Hippocampal formation (tissue), 2 donors: Measurements from ENCODE around the gene SSNA1.

Experiments used
- DNase-seq, 2 donors: peaks; one replicate each; lab custom pipeline; 2025; lab: John Stamatoyannopoulos, UW

The SSNA1 gene

DNA sequence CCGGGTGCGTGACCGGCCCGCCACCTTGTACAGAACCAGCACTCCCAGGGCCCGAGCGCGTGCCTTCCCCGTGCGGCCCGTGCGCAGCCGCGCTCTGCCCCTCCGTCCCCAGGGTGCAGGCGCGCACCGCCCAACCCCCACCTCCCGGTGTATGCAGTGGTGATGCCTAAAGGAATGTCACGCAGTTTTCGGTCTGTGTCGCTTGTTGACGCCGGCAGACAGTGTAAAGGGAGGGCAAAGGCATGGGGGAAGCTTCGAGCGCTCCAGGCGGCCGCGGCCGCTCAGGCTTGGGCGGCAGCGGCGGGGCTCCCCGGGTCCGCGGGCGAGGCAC lies 19.9 kb upstream of the SSNA1 start:
- no peak for DNase-seq

DNA sequence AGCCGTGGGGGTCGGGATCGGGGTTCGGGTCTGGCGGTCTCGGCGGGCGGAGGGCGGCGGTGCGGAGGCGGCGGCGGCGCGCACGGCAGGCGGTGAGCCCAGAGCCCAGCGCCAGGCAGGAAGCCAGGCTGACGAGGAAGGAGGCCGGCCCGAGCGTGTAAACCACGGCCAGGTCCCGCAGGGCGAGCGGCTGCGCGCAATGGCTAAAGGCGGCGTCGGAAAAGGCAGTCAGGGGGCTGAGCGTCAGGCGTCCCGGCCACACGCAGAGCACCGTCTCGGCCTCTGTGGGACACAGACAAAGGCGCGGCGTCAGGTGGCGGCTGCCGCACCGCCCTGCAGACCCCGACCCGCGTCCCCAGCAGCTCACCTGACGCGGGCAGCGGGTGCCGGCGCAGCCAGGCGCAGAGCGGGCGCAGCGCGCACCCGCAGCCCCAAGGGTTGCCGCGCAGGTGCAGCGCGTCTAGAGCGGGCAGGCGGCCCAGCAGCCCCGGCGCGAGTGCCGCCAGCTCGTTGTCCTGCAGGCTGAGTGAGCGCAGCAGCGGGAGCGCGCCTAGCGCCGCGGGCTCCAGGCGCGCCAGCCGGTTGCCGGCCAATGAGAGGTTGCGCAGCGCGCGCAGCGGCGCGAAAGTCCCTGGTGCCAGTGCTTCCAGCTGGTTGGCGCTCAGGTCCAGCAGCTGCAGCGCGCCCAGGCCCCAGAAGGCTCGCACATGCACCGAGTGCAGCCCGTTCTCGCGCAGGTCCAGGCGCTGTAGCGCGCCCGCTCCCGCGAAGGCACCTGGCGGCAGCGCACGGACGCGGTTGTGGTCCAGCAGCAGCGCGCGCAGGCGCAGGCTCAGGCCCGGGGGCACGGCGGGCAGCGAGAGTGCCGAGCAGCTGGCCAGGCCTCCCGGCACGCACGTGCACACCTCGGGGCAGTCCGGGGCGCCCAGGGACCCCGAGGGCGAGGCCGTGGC lies 19.3 kb upstream of the SSNA1 start:
- DNase-seq: peak in 1 of 2 donors; percentile 19

DNA sequence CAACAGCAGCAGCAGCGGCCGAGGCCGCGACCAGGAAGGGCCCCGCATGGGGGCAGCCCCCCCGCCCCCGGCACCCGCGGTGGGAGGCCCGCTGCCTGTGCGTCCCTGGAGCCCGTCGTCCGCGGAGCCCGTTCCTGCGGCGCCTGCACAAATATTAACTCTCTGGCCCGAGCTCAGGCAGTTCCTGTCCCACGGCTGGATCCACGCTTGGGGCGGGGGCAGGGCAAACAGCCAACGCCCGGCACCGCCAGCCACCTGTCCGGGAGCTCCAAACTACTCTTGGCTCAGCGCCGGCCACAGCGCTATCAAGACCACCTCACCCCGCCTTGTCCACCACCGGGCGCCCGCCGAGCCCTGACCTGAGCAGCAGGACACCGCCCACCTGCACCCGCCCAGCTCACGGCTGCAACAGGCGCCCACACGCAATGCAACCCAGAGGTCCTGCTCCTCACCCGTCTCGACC lies 18.5 kb upstream of the SSNA1 start, which contains the start of gene LRRC26:
LRRC26 (minus strand) TSS at position 156 of the 463 bp plus-strand sequence; CDS start at position 48, 108 bp downstream.
- DNase-seq: no peak

DNA sequence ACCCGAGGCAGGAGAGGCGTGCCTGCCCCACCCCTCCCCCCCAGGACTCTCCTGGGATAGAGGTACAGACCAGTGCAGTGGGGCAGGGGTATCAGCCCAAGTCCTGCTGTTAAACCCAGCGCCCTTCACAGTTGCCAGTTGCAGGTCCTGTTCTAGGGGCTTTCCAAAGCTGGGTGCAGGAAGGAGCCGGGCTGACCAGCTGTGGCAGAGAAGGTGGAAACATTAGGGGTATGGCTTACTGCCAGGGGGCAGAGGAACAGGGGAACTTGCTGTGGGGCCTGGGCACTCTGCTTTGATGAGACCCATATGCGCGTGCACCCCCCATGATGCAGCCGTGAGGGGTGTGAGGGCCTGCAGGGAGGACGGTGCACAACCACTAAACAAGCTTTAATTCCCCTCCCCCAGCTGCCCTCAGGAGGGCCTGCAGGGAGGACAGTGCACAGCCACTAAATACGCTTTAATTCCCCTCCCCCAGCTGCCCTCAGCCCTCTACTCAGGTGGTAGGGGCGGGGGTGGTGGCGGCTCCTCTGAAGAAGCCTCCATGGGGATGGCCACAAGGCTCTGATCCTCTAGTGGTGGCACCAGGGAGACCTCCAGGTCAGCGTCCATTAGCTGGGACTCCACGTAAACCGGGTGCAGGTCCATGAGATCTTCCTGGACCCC lies 17.9 kb upstream of the SSNA1 start:
- DNase-seq: no peak

DNA sequence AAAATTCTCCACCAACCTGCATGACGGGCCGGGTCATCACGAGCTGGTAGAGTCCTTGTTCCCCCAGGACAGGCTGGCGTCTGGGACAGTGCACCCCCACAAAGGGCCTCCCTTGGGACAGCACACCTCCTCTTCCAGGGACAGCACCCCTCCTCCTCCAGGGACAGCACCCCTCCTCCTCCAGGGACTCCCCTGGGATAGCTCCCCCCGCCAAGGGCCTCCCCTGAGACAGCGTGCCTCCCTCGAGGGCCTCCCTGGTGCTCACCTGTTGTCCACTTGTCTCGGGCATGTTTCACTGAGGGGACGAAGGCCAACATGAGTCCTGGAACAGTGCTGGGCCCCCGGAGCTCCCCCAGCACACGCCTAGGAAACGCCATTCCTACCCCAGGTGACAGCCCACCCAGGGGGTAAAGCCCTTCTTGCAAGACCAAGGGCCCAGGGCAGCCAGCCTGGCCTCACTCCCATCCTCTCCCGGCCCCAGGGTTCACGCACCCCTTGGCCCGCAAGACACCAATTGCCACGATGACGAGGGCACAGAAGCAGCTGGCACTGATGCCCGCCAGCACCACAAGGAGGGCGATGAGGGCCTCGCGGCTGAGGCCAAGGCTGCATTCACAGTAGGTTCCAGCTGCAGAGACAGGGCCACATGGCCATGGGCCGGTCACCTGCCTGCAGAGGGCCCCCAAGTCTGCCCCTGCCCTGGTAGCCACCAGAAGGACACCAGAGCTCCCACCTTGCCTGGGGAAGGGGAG lies 17.2 kb upstream of the SSNA1 start:
- no peak for DNase-seq

DNA sequence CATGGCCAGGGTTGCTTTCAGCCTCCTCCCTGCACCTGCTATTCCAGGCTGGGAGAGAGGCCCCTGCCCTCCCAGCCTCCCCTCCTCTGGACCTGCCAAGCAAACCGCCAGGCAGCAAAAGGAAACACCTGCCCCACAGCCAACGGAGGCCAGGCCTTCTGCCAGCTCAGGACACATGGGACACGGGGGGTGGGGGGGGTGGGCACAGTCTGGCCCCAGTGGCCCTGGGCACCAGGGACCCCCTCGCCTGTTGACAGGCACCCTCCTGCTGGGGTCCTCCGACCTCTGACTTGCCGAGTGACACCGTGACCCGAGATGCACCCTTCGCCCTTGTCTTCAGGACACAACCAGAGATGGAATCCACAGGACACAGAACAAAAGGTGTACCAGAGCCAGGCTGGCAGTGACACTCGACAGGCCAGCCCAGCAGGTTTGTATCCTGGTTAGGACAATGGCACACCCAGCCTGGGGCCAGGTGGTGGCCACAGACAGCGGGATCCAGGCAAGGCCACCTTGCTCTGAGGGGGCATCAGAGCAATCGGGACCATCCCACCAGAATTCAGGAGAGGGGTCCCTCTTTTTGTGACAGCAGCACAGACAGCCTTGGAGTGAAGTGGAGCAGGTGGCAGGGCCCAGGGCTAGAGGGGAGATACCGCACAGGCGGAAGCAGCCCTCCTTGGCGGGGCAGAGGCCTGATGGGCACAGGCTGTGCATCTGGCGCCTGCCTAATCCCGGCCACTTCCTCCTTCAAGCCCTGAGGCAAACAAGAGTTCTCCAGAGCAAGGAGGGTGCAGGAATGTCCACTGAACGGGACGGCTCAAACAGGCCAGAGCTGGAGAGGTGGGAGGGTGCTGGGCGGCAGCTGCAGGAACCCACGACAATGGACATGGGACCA lies 15.3 kb upstream of the SSNA1 start:
- DNase-seq: no peak

DNA sequence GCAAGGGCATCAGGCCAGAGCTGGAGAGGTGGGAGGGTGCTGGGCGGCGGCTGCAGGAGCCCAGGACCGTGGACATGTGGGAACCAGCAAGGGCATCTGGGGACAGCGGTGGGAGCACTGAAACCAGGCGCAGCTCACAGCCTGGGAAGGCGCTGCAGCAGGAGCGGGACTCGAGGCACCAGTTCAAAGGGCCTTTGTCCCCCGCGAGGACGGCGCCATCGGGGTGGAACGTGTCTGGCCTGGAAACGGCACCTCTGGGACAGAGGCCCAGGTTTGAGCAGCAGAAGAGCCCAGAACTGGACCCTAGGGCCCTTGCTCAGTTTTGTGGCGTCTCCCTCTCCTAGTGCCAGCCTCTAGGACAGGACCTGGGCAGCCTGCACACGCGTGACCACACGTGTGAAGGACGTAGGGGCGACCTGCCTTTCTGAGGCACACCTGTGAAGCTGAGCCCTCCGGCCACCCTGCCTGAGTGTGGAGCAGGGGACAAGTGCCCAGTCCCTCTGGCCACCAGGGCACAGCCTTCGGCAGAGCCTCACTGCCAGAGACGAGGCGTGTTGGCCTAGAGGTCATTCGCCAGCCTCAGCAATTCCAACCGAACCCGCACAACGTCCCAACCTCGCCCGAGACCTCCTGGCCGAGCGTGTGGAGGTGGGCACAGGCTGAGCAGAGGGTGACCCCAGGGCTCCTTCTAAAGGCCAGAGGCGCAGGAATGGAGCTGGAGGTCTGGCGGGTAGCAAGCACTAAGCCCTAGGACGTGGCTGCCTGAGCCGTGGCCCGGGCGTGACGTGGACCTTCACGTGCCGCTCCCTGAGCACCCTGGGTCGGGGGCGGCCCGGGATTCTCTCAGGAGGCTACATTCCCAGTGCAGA lies 14.4 kb upstream of the SSNA1 start:
- no peak for DNase-seq

DNA sequence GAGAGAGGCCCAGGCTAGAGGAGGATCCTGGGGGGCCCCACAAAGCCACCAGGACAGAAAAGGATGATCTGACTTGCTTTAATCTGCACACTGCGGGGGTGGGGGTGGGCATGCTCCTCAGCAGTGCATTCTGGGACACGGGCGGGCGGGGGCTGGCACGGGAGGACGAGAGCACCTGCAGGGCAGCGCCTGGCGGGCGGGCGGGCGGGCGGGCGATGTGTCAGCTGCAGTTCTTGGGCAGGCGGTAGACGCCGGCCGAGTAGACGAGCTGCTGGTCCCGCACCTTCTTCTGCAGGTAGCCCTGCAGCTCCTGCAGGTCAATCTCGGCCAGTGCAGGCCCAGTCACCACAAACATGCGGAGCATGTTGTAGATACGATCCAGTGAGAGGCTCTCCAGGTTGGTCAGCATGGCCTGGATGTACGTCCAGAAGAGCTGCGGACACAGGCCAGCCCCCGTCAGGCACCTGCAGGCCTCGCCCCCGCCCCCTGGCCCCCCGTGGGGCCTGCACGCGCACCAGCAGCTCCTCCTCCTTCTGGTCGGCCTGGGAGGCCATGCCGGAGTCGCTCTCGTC lies 13.7 kb upstream of the SSNA1 start:
- DNase-seq: no peak

DNA sequence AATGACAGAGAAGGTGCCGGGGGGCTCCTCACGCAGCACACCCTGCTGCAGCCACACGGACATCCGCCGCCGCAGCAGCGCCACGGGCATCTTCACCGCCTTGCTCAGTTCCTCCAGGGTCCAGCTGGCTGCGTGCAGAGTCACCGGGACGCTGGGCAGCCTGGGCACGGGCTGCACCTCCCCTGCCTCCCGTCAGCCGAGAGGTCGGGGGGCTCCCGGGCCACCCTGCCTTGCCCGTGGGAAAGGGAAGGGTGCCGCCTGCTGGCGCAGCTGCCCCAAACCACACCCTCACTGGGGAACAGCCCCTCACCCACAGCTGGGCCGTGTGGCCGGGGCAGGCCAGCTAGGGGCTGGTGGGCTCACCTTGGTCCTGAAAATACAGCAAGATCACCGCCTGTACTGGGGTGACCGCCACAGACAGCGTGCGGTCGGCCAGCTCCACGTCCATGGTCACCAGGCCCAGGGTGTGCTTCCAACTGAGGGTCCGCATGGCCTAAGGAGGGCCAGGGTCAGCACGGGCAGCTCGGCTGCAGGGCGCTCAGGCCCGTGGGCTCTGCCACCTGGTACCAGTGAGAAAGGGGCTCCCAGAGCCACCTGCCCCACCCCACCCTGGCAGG lies 13.0 kb upstream of the SSNA1 start:
- no peak for DNase-seq

DNA sequence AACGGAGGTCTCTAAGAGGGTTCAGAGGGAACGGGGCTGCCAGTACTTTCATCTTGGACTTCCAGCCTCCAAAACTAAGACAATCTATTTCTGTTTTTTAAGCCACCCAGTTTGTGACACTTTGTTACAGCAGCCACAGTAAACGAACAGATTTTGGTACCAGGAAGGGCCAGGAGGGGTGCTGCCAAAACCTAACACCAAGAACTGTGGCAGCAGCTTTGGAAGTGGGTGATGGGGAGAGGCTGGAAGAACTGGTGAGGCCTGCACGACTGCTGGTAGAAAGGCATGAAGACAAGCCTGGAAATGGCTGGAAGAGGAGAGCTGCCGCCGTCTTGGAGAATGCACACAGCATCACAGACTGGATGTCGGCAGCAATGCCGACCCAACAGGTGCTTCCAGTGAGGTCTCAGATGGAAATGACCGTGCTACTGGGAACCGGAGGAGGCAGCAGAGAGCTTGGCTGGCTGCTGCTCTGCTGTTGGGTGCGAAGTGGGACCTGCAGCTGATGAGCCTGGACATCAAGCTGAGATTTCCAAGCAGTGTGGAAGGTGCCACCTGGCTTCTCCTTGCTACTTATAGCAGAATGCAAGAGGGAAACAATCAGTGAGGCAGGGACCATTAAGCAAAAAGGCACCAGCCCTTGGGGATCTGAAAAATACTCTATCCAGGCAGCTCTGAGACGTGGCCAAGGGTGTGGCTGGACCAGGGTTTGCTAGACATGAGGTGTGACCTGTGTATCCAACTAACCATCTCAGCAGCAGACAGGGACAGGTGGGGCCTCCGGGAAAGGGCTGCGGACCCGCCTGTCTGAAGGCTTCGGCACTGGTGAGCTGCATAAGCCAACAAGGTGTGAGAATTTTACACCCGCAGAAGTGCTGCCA lies 11.9 kb upstream of the SSNA1 start:
- no peak for DNase-seq

DNA sequence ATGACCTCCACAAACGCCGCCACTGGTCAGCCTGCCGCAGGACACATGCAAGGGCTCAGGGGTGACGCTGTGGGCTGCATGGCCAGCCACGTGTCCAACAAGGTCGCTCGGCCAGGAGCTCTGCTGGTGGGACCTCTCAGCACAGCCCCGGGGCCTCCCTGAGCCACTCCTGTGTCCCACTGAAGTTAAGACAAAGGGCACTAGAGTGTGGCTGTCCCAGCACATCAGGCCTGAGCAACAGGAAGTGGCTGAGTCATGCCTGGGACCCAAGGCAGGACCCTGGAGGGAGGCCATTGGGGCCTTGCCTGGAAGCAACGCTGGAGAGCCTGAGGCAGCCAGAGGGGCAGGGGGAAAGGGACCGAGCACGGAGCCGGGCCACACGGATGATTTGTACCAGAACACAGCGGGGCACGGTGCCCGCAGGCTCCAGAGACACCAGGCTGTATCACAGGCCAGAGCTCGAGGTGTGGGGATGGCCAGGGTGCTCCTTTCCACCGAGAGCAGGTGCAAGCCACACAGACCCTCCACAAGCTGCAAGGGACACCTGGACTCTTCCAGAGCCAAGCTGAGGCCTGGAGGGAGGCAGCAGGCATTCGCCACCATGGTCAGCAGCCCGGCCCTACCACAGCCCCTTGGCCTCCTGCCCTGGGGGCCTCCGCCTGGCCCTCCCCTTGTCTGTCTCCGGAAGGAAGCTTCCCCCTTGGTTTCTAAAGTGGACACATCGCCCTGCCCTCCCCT lies 10.1 kb upstream of the SSNA1 start:
- DNase-seq: no peak

DNA sequence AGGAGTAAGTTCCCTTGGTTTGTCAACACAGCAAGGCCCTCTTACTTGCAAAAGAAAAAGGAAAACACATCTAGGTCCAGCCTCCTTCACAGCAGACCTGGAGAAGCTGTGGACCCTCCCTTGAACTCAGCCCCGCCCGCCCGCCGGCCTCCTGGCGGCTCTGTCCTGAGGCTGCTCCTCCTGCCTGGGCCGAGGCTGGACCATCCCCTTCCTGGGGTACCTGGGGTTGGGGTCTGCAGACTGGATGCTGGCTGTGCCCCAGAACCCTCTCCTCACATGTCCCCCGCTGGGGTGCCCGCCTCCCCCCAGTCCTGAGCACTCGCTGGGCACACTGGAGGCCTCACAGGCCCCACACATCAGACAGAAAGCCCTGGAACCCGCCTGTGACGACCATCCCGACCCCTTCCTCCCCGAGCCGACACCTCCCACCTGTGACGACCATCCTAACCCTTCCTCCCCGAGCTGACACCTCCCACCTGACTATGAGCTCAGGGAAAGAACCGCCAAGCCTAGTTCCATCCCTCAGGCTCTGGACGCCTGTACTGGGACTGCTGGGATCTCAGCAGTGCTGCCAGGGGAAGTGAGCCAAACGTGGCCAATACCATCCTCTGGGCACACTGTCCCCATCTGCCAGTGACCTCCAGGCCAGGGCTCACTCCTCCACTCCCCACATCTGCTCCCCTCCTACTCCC lies 9.4 kb upstream of the SSNA1 start:
- DNase-seq: no peak

DNA sequence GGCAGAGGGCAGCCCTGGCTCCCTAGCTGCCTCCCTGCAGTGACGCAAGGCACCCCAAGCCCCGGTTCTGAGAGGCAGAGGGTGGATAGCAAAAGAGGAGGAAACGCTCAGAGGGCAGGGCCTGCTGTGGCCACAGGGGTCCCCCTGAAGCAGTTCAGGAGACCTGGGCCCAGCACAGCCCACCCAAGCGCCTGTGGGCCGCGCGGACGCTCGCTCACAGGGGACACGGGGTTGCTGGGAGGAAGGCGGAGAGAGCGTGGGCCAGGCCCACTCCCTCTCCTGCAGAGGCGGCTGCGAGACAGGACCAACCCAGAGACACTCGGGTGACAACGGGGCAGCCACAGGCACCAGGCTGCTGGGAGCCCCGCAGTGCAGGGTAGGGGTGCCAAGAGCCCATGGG lies 8.7 kb upstream of the SSNA1 start:
- DNase-seq: no peak

DNA sequence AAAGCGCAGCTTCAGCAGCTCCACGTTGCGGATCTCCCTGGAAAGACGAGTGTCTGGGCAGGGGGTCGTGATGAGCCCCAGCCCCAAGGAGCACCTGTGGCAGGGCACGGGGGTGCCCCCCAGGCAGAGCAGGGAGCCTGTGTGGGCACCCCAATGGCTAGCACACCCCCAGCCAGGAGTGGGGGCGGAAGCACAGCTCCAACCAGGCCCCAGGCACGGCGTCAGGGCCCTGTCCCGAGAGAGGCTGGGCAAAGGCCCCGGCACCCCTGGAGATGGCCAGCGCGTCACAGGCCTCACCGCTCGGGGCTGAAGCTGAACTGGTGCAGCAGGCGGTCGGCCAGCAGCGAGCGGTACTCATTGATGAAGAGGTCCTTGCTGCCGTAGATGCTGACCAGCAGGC lies 8.0 kb upstream of the SSNA1 start:
- no peak for DNase-seq

DNA sequence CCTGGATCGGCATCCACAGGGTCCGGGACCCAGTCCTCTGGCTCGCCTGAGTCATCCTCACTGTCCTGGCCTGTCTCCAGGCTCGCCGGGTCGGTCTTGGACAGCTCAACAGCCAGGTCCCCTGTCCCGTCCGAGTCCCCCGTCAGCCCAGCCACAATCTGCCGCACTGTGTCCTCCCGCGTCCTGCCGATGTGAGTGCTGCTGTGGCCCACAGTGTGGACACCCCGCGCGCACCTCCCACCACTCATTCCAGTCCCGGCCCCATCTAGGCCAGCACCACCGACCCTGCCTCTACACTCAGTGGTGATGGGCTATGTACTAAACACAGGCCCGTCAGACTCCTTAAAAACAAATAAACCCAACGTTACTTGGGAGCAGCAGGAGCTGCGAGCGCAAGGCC lies 6.8 kb upstream of the SSNA1 start:
- DNase-seq: no peak

DNA sequence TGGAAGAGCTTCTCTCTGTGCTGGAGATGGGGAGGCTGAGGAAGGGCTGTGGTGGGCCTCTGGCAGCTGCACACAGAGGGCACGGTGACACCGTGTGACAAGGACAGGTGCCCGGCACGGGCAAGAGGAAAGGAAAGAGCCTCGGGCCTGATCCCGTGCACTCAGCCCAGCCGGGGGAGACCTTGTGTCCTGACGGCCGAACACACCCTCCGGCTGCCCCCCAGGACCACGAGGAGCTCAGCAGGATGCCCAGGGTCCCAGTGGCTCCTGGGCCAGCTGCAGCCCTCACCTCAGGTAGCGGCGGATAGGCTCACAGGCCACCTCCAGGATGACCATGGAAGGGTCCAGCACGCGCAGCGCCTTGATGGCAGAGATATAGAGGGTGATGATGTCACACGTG lies 5.6 kb upstream of the SSNA1 start:
- no peak for DNase-seq

DNA sequence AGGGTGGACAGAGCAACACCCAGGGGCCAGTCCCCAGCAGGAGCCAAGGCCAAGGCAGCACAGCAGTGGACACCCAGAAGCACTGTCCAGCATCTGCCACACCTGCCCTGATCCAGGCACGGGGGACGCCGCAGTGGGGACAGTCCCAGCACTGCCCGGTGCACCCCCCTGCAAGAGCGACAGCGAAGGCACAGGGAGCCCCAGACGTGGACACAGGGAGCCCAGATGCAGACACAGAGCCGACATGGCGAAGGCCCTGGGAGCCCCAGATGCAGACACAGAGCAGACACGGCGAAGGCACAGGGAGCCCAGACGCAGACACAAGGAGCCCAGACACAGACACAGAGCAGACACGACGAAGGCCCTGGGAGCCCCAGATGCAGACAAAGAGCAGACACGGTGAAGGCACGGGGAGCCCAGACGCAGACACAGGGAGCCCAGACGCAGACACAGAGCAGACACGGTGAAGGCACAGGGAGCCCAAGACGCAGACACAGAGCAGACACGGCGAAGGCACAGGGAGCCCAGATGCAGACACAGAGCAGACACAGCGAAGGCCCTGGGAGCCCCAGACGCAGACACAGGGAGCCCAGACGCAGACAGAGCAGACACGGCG lies 4.4 kb upstream of the SSNA1 start:
- DNase-seq: no peak
